Activated naive CD8-positive, alpha-beta T cell treated with anti-CD3 and anti-CD28 coated beads for 36 hours (primary cell): ENCODE data around the gene EFNA1. TPM values are rescaled to one million over a fixed set of nuclear protein-coding genes. Genes with fewer than 3 reads are reported as not detected.

Source experiments
- DNase-seq: peaks from one replicate; pipeline ENCODE4 v3.0.0; 2021
- H3K27ac Mint-ChIP-seq: one replicate; pipeline ENCODE4 v1.8.0; 2022; ENCODE audit warnings: mild to moderate bottlenecking, moderate library complexity, mixed read lengths
- H3K27me3 Mint-ChIP-seq: one replicate; pipeline ENCODE4 v1.8.0; 2022; ENCODE audit warnings: mild to moderate bottlenecking, mixed read lengths
- H3K36me3 Mint-ChIP-seq: one replicate; pipeline ENCODE4 v1.8.0; 2021; ENCODE audit warnings: mild to moderate bottlenecking, mixed read lengths
- H3K4me1 Mint-ChIP-seq: one replicate; pipeline ENCODE4 v1.8.0; 2021; ENCODE audit warnings: mixed read lengths
- H3K4me3 Mint-ChIP-seq: one replicate; pipeline ENCODE4 v1.8.0; 2022; ENCODE audit warnings: mild to moderate bottlenecking, moderate library complexity, mixed read lengths
- H3K9me3 Mint-ChIP-seq: one replicate; pipeline ENCODE4 v1.8.0; 2022; ENCODE audit warnings: mixed read lengths
- total RNA-seq, 2 experiments: library from RNA; stranded (reverse); gene quantifications; one replicate each; pipeline ENCODE4 v1.2.3, GENCODE V29; 2021

Gene EFNA1
- total RNA-seq, 2 experiments from 2014 or later: 0.49 to 0.74 TPM

- Mint-ChIP-seq H3K4me1 (peaks cover 31% of the 10 kb centered on the region), H3K27me3 (peaks cover 34% of the 10 kb centered on the region), H3K27ac (no peak overlapping the region), H3K36me3 (no peaks in the 10 kb centered on the region), H3K4me3 (peak overlapping the region; percentile 89), H3K9me3 (no peaks in the 10 kb centered on the region)
- DNase-seq: peak; percentile 85
Measured at GRCh38 chr1:155086128-155086741, 41.4 kb upstream of the EFNA1 start.

GRCh38 chr1:155086856-155087535 lies 40.7 kb upstream of the EFNA1 start:
- no peaks in the 10 kb centered on the region for H3K36me3 Mint-ChIP-seq
- H3K4me1 Mint-ChIP-seq: peaks cover 28% of the 10 kb centered on the region
- no peak for DNase-seq
- peaks cover 27% of the 10 kb centered on the region for H3K27me3 Mint-ChIP-seq
- no peaks in the 10 kb centered on the region for H3K9me3 Mint-ChIP-seq
- no peak overlapping the region for H3K4me3 Mint-ChIP-seq
- no peak overlapping the region for H3K27ac Mint-ChIP-seq

GRCh38 chr1:155091071-155092051 lies 36.3 kb upstream of the EFNA1 start:
- H3K4me3 Mint-ChIP-seq: no peak overlapping the region
- H3K27ac Mint-ChIP-seq: no peak overlapping the region

GRCh38 chr1:155092131-155092530 lies 35.5 kb upstream of the EFNA1 start:
- no peak overlapping the region for H3K27ac Mint-ChIP-seq
- DNase-seq: no peak

More at GRCh38 chr1:155091071-155092051, 36.3 kb upstream of the EFNA1 start:
- peaks cover 3% of the 10 kb centered on the region for H3K4me1 Mint-ChIP-seq
- H3K27me3 Mint-ChIP-seq: peaks cover 3% of the 10 kb centered on the region
- H3K9me3 Mint-ChIP-seq: no peaks in the 10 kb centered on the region
- no peaks in the 10 kb centered on the region for H3K36me3 Mint-ChIP-seq
- DNase-seq: peak; percentile 82

DNA sequence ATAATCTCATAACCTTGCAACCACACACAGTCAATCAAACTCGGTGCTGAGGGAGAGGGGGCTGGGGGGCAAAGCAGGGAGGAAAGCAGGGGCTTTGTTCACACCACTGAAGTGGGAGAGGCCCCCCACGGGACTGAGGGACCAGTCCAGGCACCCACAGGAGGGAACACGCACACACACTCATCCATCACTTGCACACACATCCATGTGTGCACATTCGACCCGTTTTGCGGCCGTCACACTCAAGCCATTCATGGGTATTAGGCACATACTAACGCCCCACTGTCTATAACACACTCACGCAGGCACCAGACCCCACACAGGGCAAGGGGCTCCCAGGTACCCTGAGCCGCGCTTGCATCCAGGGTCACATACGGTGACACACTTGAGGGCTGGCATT lies 35.0 kb upstream of the EFNA1 start:
- Mint-ChIP-seq H3K9me3 (no peaks in the 10 kb centered on the region), H3K4me3 (no peak overlapping the region)
- no peak for DNase-seq

More at GRCh38 chr1:155092131-155092530, 35.5 kb upstream of the EFNA1 start:
- peaks cover 3% of the 10 kb centered on the region for H3K27me3 Mint-ChIP-seq
- no peak overlapping the region for H3K4me3 Mint-ChIP-seq
- H3K9me3 Mint-ChIP-seq: no peaks in the 10 kb centered on the region
- peaks cover 3% of the 10 kb centered on the region for H3K4me1 Mint-ChIP-seq
- H3K36me3 Mint-ChIP-seq: no peaks in the 10 kb centered on the region

DNA sequence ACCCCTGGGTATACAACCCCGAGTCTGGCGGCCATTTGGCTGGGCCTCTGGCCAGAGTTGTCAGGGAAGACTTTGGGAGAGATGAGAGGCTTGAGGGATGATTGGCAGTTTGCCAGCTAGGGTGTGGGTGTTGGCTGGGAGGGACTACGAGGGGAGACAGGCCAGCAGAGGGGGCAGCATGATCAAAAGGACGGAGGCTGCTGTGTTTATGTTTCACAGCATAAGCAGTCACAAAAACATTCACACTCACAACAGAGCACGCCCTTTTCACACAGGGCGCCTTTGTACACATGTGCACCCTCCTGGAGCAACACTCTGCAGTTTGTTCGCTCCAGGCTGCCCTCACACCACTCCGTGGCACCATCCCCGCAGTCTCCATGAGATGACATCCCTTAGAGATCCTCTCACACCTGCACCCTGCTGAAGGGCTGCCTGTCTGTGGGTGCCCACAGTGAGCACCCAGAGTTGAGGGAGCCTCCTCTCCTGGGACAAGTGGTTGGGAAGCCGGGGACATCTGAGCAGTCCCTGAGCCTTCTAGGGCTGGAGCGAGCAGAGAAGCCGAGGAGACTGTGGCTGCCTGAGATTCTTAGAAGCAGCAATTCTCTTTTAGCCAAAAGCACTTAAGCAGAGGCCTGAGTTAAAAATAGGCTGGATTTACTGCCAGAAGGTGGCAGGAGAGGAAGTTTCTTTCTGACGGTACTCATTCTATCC lies 33.6 kb upstream of the EFNA1 start:
- H3K27me3 Mint-ChIP-seq: peaks cover 3% of the 10 kb centered on the region
- no peaks in the 10 kb centered on the region for H3K36me3 Mint-ChIP-seq
- no peaks in the 10 kb centered on the region for H3K9me3 Mint-ChIP-seq
- no peak overlapping the region for H3K4me3 Mint-ChIP-seq
- no peak for DNase-seq
- no peak overlapping the region for H3K27ac Mint-ChIP-seq
- H3K4me1 Mint-ChIP-seq: peaks cover 3% of the 10 kb centered on the region

More for the DNA sequence above, 35.0 kb upstream of the EFNA1 start:
- Mint-ChIP-seq H3K4me1 (peaks cover 3% of the 10 kb centered on the region), H3K36me3 (no peaks in the 10 kb centered on the region), H3K27ac (no peak overlapping the region), H3K27me3 (peaks cover 3% of the 10 kb centered on the region)

DNA sequence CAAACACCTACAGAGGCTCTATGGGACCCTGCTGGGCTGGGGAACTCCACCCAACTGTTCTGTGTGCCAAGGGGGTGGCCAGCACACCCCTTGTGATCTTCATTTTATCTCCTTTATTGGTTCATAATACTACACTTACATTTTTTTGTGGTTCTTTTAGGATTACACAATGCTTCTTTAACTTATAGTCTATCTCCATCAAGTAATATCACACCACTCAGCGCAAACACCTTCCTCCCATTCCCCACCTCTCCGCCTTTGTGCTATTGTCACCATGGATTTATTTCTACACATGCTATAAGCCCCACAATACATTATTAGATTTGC lies 33.1 kb upstream of the EFNA1 start:
- peaks cover 3% of the 10 kb centered on the region for H3K4me1 Mint-ChIP-seq
- H3K36me3 Mint-ChIP-seq: no peaks in the 10 kb centered on the region
- no peak overlapping the region for H3K27ac Mint-ChIP-seq
- H3K9me3 Mint-ChIP-seq: no peaks in the 10 kb centered on the region
- DNase-seq: no peak
- no peak overlapping the region for H3K4me3 Mint-ChIP-seq
- H3K27me3 Mint-ChIP-seq: peaks cover 3% of the 10 kb centered on the region

DNA sequence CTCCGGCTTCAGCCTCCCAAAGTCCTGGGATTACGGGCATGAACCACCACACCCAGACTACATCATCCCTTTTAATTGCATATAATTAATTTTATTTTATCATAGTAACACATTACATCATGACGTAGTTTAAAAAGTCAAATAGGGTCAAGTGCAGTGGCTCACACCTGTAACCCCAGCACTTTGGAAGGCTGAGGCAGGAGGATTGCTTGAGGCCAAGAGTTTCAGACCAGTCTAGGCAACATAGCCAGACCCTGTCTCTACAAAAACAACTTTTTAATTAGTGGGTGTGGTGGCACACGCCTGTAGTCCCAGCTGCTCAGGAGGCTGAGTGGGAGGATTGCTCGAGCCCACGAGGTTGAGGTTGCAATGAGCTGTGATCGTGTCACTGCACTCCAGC lies 28.3 kb upstream of the EFNA1 start:
- no peaks in the 10 kb centered on the region for H3K36me3 Mint-ChIP-seq
- H3K4me1 Mint-ChIP-seq: no peaks in the 10 kb centered on the region
- H3K9me3 Mint-ChIP-seq: no peaks in the 10 kb centered on the region
- H3K27ac Mint-ChIP-seq: no peak overlapping the region
- H3K27me3 Mint-ChIP-seq: peaks cover 3% of the 10 kb centered on the region
- H3K4me3 Mint-ChIP-seq: no peak overlapping the region
- no peak for DNase-seq

GRCh38 chr1:155103325-155103724 lies 24.4 kb upstream of the EFNA1 start:
- no peak overlapping the region for H3K4me3 Mint-ChIP-seq
- no peaks in the 10 kb centered on the region for H3K9me3 Mint-ChIP-seq
- H3K4me1 Mint-ChIP-seq: no peaks in the 10 kb centered on the region
- no peak overlapping the region for H3K27ac Mint-ChIP-seq
- H3K27me3 Mint-ChIP-seq: no peaks in the 10 kb centered on the region
- H3K36me3 Mint-ChIP-seq: no peaks in the 10 kb centered on the region
- DNase-seq: no peak

GRCh38 chr1:155104605-155105534 lies 22.8 kb upstream of the EFNA1 start:
- Mint-ChIP-seq H3K36me3 (no peaks in the 10 kb centered on the region), H3K4me1 (no peaks in the 10 kb centered on the region), H3K9me3 (no peaks in the 10 kb centered on the region), H3K4me3 (no peak overlapping the region), H3K27me3 (no peaks in the 10 kb centered on the region), H3K27ac (no peak overlapping the region)
- DNase-seq: no peak

DNA sequence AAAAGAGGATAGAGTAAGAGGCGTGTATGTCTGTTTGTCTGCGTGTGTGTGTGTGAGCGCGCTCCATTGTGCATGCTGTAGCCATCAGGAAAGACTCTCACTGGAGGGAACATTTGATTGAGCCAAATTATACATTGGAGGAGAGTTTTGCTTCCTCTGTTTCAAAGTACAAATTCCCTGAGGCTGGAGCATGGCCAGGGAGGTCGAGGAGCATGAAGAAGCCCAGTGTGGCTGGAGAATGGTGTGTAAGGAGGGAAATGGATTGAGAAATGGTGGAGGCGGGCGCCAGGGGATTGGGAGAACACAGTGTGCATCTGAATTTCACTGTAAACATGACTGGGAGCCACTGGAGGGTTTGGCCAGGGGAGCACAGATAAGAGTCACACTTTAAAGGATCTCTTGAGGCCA lies 22.1 kb upstream of the EFNA1 start:
- no peak overlapping the region for H3K27ac Mint-ChIP-seq
- no peaks in the 10 kb centered on the region for H3K9me3 Mint-ChIP-seq
- H3K4me3 Mint-ChIP-seq: no peak overlapping the region
- no peaks in the 10 kb centered on the region for H3K4me1 Mint-ChIP-seq
- no peak for DNase-seq
- no peaks in the 10 kb centered on the region for H3K27me3 Mint-ChIP-seq
- H3K36me3 Mint-ChIP-seq: no peaks in the 10 kb centered on the region

DNA sequence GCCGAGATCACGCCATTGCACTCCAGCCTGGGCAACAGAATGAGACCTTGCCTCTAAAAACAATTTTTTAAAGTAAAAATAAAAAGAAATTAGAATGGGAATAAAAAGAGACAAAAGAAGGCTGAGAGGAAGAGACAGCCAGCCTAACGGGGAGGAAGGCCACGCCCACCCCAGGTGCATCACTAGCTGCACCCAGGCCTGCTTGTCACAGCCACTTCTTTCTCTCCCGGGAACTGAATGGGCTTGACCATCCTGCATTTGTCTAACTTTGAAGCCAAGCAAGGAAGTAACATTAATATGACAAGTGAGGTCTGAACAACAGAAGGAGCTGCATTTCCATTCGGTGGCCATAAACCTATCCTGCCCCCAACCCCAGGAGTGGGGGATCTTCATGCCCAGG lies 20.8 kb upstream of the EFNA1 start:
- H3K36me3 Mint-ChIP-seq: no peaks in the 10 kb centered on the region
- H3K4me1 Mint-ChIP-seq: no peaks in the 10 kb centered on the region
- no peaks in the 10 kb centered on the region for H3K27me3 Mint-ChIP-seq
- H3K4me3 Mint-ChIP-seq: no peak overlapping the region
- H3K27ac Mint-ChIP-seq: no peak overlapping the region
- DNase-seq: no peak
- no peaks in the 10 kb centered on the region for H3K9me3 Mint-ChIP-seq

DNA sequence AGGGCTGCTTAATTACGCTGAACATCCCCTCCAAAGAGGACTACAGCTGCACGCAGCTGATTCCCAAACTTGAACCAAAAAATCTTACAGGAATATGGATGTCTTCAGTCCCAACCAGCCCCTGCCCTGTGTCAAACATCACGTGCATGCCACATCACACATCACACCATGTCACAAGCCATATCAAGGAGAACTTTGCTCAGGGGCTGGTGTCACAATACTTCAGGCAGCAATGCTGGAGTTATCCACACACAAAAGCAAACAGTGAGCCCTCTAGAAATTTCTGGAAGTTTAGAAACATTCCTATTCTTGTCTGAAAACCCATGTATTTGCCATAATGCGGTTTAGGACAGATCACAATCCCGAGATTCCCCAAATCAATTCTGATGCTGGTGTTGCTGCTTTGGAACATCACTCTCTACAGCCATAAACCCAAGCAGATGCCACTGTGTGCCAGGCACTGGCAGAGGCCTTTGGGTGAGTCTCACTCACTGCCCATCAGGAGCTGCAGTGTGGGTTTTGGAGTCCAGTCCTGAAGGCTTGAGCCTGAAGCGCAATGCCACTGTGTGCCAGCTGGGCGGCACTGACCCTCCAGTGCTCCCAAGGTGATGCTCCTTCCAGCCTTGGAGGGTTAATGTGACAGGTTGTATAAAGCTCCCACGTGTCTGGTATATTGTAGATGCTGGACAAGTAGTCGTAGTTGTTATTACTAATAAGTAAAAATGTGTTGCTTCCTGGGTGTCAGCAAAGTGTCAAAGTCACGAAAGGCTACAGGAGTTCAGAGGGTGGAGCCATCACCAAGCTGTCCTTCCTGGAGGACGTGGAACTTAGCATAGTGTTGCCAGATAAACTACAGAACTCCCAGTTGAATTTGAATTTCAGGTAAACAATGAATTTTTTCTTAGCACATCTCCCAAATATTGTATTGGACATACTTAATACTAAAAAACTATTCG lies 20.1 kb upstream of the EFNA1 start:
- no peak for DNase-seq
- H3K4me1 Mint-ChIP-seq: no peaks in the 10 kb centered on the region
- H3K9me3 Mint-ChIP-seq: no peaks in the 10 kb centered on the region
- no peaks in the 10 kb centered on the region for H3K27me3 Mint-ChIP-seq
- no peak overlapping the region for H3K27ac Mint-ChIP-seq
- no peaks in the 10 kb centered on the region for H3K36me3 Mint-ChIP-seq
- no peak overlapping the region for H3K4me3 Mint-ChIP-seq
